Right atrium auricular region (tissue), 2 donors: ENCODE results near the gene IGBP1. TPM values are rescaled to one million over a fixed set of nuclear protein-coding genes. Genes with fewer than 3 reads are reported as not detected.

ENCODE experiments used
- DNase-seq: peaks from one replicate; pipeline ENCODE4 v3.0.0-alpha.2; 2019; ENCODE audit warnings: low spot score
- H3K27ac ChIP-seq, 2 donors: fragments of 200-600 bp; sonication (generic); 1 replicate in 1 of 2; 2 replicates in 1 of 2; pipeline ENCODE4 v1.5.1; 2016 to 2019
- H3K27me3 ChIP-seq, 2 donors: fragments of 200-600 bp; sonication (generic); one replicate each; pipeline versions ENCODE4 v1.5.1 to v1.6.0; 2017 to 2019
- H3K36me3 ChIP-seq: fragments of 200-600 bp; sonication (generic); one replicate; pipeline ENCODE4 v1.5.1; 2016
- H3K4me1 ChIP-seq, 2 donors: fragments of 200-600 bp; sonication (generic); one replicate each; pipeline versions ENCODE4 v1.5.1 to v1.6.0; 2017 to 2019
- H3K4me3 ChIP-seq, 2 donors: fragments of 200-600 bp; sonication (generic); 1 replicate in 1 of 2; 2 replicates in 1 of 2; pipeline ENCODE4 v1.5.1; 2017 to 2019; ENCODE audit warnings: mild to moderate bottlenecking in 1 of 2, moderate library complexity in 1 of 2
- H3K9me3 ChIP-seq, 2 donors: fragments of 200-600 bp; sonication (generic); one replicate each; pipeline ENCODE4 v1.5.1; 2019
- total RNA-seq, 2 donors: library from RNA; depleted of rRNA; stranded (reverse); fragments of >200 nt; gene quantifications; one replicate each; pipeline ENCODE4 v1.1.0, GENCODE V29; 2016
- TF ChIP-seq, protein P1 (sequence below), 2 donors: fragments of 200-600 bp; sonication (generic); IDR thresholded peaks; one replicate each; pipeline ENCODE4 v1.5.1; 2019; ENCODE audit warnings: antibody characterized with exemption in 2 of 2

IGBP1 gene
- total RNA-seq: 10 to 100 TPM; 47.1 to 50.4 TPM

DNA sequence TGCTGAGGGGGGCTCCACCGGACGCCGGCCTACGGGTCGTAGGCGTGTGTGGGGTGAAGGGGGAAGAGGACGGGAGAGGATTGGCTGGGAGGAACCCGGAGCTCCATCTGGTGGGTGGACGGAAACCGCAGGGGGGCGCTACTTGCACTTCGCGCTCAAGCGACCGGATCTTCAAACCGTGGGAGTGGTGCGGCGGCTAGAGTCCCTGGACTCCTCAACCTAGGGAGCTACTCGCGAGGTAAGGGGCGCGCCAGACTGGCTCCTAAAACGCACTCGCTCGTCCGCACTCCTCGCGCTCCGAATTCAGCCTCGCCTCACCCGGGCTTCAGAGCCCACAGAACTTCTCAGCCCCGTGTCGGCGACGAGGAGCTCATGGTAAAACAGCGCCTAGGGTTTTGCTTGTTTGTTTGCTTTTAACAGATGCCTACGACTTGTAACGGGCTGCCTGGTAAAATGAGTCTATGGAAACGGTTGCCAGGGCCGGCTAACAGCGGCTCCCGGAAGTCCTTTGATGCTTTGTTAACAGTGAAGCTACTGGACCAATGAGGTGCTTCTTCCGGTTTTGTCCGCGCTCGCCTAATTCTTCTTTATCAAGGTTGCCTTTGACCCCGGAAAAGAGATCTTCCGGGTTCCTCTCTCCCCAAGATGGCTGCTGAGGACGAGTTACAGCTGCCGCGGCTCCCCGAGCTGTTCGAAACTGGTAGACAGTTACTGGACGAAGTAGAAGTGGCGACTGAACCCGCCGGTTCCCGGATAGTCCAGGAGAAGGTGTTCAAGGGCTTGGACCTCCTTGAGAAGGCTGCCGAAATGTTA, at the start of gene IGBP1:
Gene IGBP1, plus strand, starts transcription at position 145 of the 813 bp plus-strand sequence. Its CDS starts 501 bp downstream, at position 646.
- TF ChIP-seq, protein P1, sequence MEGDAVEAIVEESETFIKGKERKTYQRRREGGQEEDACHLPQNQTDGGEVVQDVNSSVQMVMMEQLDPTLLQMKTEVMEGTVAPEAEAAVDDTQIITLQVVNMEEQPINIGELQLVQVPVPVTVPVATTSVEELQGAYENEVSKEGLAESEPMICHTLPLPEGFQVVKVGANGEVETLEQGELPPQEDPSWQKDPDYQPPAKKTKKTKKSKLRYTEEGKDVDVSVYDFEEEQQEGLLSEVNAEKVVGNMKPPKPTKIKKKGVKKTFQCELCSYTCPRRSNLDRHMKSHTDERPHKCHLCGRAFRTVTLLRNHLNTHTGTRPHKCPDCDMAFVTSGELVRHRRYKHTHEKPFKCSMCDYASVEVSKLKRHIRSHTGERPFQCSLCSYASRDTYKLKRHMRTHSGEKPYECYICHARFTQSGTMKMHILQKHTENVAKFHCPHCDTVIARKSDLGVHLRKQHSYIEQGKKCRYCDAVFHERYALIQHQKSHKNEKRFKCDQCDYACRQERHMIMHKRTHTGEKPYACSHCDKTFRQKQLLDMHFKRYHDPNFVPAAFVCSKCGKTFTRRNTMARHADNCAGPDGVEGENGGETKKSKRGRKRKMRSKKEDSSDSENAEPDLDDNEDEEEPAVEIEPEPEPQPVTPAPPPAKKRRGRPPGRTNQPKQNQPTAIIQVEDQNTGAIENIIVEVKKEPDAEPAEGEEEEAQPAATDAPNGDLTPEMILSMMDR (IDR thresholded peaks at IDR 0.05): peak; percentile 50 to 74
- H3K27me3 ChIP-seq: no peaks in the 10 kb centered on the region
- no peaks in the 10 kb centered on the region for H3K36me3 ChIP-seq
- peak; percentile 88 for DNase-seq
- peak within 1 kb of the TSS; percentile 76 to 85 for H3K27ac ChIP-seq
- H3K4me3 ChIP-seq: peak within 1 kb of the TSS; percentile 67 to 70
- peaks cover 0 to 7% of the 10 kb centered on the region in 2 donors for H3K4me1 ChIP-seq
- H3K9me3 ChIP-seq: no peaks in the 10 kb centered on the region

DNA sequence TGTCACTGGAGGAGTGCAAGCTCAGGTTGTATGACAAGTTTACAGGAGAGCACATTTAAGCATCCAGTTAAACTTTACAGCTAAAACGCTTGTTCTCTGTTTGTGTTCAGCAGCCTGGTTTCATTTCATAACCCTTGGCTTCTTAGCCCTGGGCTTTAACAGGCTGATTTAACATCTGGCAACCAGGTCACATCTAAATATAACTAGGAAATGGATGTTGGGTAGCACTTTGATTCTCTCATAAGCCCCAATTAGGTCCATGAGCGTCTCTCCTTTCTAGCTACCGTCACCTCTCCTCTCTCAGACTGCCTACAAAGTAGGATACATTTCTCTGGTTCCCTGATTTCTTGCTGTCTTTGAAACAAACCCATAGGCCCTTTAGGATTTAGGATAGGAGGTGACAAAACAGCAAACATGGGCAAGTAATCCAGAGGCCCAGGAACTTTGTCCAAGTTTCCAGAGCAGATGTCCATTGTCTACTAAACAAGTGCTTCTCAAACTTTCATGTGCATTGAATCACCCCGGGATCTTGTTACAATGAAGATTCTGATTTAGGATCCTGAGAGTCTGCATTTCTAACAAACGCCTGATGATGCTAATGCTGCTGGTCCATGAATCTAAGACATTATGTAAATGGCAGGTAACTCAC, 48.5 kb upstream of the IGBP1 start:
- Histone ChIP-seq H3K4me3 (no peak overlapping the region), H3K4me1 (peaks cover 0 to 5% of the 10 kb centered on the region in 2 donors), H3K27me3 (no peaks in the 10 kb centered on the region), H3K36me3 (no peaks in the 10 kb centered on the region), H3K27ac (no peak overlapping the region), H3K9me3 (no peaks in the 10 kb centered on the region)
- DNase-seq: no peak
- TF ChIP-seq, protein P1 (IDR thresholded peaks at IDR 0.05): no peak

DNA sequence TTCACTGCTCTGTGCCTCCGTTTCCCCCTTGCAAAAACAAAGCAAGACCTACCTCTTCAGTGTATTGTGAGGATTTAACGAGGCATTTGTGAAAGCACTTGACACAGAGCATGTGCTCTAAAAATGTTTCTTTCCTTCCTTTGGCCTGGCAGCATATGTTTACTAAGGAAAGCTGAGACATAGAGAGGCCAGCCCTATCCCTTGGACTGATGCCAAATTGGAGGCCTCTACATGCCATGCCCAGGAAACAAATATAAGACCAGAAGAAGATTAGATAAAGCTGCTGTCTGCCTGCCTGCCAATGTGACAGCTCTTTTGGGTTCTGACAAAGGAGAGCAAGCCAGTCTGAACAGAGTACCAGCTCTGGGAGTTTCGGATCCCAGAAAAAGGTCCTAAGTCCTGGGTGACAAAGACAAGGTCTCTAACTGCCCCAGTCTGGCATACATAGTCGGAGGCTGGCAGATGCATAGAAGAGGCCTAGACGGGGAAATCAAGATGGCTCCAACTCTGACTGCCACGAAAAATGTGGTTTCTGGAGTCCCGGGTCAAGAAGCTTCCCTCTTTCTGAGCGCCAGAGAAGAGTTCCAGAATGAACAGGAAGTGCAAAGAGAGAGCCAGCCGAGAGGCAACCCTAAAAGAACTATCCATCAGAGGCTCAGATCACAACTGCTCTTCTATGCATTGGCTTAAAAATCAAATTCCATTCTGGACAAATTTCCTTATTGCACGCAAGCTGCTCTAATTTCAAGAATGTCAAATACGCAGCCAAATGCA, 45.2 kb upstream of the IGBP1 start:
- no peak overlapping the region for H3K4me3 ChIP-seq
- H3K36me3 ChIP-seq: no peaks in the 10 kb centered on the region
- H3K4me1 ChIP-seq: peaks cover 0 to 5% of the 10 kb centered on the region in 2 donors
- no peaks in the 10 kb centered on the region for H3K27me3 ChIP-seq
- TF ChIP-seq, protein P1 (IDR thresholded peaks at IDR 0.05): no peak
- no peaks in the 10 kb centered on the region for H3K9me3 ChIP-seq
- H3K27ac ChIP-seq: peak overlapping the region in 1 of 2 donors; percentile 35
- DNase-seq: no peak

DNA sequence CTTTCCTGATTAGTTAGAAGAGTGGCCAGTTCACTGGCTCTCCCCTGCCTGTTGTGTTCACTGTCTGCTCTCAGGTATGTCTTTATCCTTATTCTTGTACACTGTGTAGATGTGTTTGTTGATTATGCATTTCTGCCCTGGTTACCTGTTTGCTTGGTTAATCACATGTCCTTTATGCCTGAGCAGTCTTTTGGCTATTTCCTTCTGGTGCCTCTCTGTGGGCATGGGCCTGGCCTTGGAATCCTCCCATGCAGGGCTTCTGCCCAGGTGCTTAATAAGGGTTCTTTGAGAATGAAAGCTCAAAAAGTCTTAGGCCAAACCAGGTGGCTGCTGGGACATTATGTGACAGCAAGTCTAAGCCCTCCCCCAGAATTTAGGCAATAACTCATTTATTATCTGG, 44.5 kb upstream of the IGBP1 start:
- Histone ChIP-seq H3K4me1 (peaks cover 0 to 5% of the 10 kb centered on the region in 2 donors), H3K4me3 (no peak overlapping the region), H3K27ac (no peak overlapping the region), H3K36me3 (no peaks in the 10 kb centered on the region), H3K27me3 (no peaks in the 10 kb centered on the region), H3K9me3 (no peaks in the 10 kb centered on the region)
- no peak for DNase-seq
- TF ChIP-seq, protein P1 (IDR thresholded peaks at IDR 0.05): no peak

DNA sequence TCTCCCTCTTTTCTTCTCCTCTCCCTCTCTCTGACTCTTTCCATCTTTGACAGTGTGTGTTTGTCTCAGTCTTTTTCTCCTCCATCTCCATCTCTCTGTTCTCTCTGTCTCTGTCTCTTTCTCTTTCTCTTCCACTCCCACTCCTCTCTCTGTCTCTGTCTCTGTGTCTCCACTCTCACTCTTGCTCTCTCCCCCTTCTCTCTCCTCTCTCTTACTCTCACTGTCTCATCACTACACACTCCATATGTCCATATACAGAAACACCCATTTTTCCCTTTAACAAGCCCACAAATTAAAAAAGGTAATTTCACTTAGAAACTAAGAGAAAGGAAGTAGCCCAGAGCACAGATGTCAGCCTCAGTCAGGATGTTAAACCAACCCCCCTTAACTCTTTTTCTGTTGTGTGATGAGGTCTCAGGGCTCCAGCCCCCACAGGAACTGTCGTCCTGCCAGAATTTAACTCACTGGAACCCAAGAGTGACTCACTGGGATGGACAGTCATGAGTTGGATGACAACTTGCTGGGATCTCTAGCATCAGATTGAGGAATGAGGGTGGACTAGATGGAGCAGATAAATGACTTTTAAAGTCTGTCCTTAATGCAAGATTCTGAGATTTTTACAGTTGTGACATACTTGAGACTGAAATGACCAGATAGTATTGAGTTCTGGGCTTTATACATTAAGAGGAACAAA, 43.5 kb upstream of the IGBP1 start:
- Histone ChIP-seq H3K4me1 (peaks cover 0 to 5% of the 10 kb centered on the region in 2 donors), H3K36me3 (no peaks in the 10 kb centered on the region), H3K4me3 (no peak overlapping the region), H3K27ac (no peak overlapping the region), H3K9me3 (no peaks in the 10 kb centered on the region), H3K27me3 (no peaks in the 10 kb centered on the region)
- TF ChIP-seq, protein P1 (IDR thresholded peaks at IDR 0.05): no peak
- DNase-seq: no peak
